Body of pancreas (tissue), 4 donors: Measurements from ENCODE around the gene TET2.

Experiments used
- POLR2A ChIP-seq, 3 donors: fragments of 450-650 bp; IDR thresholded peaks; one replicate each; pipeline ENCODE4 v1.6.1; 2016; ENCODE audit warnings: antibody characterized with exemption in 3 of 3, mild to moderate bottlenecking in 2 of 3
- TF ChIP-seq, protein P1 (sequence below), 7 experiments: fragments of 450-650 bp in 4 of 7; fragments of 200-600 bp in 3 of 7; sonication (generic) in 3 of 7; IDR thresholded peaks; one replicate each; pipeline ENCODE4 v1.5.1; 2016 to 2019; ENCODE audit warnings: antibody characterized with exemption in 7 of 7

DNA sequence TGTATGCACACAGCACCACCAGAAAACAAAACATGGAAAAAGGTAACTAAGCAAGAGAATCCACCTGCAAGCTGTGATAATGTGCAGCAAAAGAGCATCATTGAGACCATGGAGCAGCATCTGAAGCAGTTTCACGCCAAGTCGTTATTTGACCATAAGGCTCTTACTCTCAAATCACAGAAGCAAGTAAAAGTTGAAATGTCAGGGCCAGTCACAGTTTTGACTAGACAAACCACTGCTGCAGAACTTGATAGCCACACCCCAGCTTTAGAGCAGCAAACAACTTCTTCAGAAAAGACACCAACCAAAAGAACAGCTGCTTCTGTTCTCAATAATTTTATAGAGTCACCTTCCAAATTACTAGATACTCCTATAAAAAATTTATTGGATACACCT is 90.2 kb downstream of the TET2 start:
- TF ChIP-seq, protein P1, sequence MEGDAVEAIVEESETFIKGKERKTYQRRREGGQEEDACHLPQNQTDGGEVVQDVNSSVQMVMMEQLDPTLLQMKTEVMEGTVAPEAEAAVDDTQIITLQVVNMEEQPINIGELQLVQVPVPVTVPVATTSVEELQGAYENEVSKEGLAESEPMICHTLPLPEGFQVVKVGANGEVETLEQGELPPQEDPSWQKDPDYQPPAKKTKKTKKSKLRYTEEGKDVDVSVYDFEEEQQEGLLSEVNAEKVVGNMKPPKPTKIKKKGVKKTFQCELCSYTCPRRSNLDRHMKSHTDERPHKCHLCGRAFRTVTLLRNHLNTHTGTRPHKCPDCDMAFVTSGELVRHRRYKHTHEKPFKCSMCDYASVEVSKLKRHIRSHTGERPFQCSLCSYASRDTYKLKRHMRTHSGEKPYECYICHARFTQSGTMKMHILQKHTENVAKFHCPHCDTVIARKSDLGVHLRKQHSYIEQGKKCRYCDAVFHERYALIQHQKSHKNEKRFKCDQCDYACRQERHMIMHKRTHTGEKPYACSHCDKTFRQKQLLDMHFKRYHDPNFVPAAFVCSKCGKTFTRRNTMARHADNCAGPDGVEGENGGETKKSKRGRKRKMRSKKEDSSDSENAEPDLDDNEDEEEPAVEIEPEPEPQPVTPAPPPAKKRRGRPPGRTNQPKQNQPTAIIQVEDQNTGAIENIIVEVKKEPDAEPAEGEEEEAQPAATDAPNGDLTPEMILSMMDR (IDR thresholded peaks at IDR 0.05): no peak
- no peak for TF ChIP-seq POLR2A (IDR thresholded peaks at IDR 0.05)
